GM18505 (cell line): ENCODE measurements around the gene CPT1B.
"Not testable (repeated sequence)": the region's sequence is repeated elsewhere in the genome, so short reads cannot be mapped to it uniquely, and the experiment has no call there.

ENCODE experiments used
- ATAC-seq: cut with Tn5 transposase; IDR thresholded peaks from one replicate; pipeline ENCODE4 v1.9.1; 2021; ENCODE audit not compliant: unreplicated experiment
- POLR2A ChIP-seq: IDR thresholded peaks from 4 replicates; pipeline ENCODE4 v1.6.1; 2011; ENCODE audit warnings: borderline replicate concordance; ENCODE audit not compliant: insufficient read depth, insufficient read length; ENCODE audit errors: extremely low read depth

Gene CPT1B

GRCh38 chr22:50547263-50547985 is 30.8 kb downstream of the CPT1B start:
- no peak for ATAC-seq
- TF ChIP-seq POLR2A = no peak

- no peak for TF ChIP-seq POLR2A
Observed at GRCh38 chr22:50546326-50547262, 31.6 kb downstream of the CPT1B start.

GRCh38 chr22:50545522-50546325 is 32.5 kb downstream of the CPT1B start, which contains the start of gene KLHDC7B:
TSS of gene KLHDC7B (plus strand) at chr22:50545899. CDS start at chr22:50546244, 345 bp downstream.
- TF ChIP-seq POLR2A = no peak
- no peak for ATAC-seq

More at GRCh38 chr22:50546326-50547262, 31.6 kb downstream of the CPT1B start:
- no peak for ATAC-seq

- no peak for TF ChIP-seq POLR2A
- no peak for ATAC-seq
Observed at GRCh38 chr22:50544746-50545253, 33.4 kb downstream of the CPT1B start.

GRCh38 chr22:50544078-50544745 is 34.0 kb downstream of the CPT1B start:
- TF ChIP-seq POLR2A = no peak
- no peak for ATAC-seq

DNA sequence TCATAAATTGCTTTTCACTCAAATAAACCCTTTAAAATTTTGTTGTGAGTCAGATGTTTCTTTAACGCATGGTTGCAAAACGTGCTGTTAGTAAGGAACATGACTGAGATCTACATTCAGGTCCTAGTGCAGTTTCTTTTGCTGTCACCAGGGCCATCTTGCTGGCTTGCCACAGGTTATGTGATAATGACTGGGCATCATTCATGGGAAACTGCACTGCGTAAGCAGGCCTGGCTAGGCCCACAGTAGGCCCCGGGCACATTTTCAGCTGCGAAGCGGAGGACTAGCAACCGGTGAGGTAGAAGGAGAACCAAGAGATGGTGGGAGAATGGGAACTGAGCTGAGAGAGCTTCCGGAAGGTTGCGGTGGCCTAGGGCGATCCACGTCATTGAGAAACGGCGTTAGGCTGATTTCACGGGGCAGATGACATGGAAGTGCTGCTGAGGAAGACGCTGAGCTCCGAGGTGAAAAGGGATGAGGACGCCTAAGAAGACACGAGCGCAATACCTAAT is 35.8 kb downstream of the CPT1B start:
- no peak for ATAC-seq
- peak; percentile 62 for TF ChIP-seq POLR2A

- not testable (repeated sequence) for ATAC-seq
- TF ChIP-seq POLR2A = peak; percentile 28
Observed at GRCh38 chr22:50541667-50542026, 36.6 kb downstream of the CPT1B start.

- TF ChIP-seq POLR2A = no peak
- ATAC-seq = no peak
Observed at GRCh38 chr22:50540381-50540780, 37.8 kb downstream of the CPT1B start.

GRCh38 chr22:50537765-50538164 is 40.5 kb downstream of the CPT1B start:
- no peak for ATAC-seq
- TF ChIP-seq POLR2A = no peak

DNA sequence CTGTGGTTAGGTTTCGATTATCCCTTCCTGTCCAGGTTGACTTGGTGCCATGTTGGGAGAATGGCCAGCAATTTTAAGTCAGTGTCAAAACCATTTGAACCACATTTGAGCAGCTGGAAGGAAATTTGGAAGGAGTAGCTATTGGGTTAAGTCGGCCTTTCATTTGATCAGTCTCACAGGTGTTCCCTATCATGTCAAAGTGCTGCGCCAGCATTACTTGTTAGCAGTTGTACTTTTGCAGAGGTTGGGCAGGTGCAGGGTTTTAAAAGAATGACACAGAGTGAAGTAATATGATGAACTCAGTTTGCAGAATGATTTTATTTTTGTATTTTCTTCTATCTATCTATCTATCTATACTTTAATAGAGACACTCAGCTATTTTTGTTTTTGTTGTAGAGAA is 42.0 kb downstream of the CPT1B start:
- no peak for TF ChIP-seq POLR2A
- ATAC-seq = no peak

DNA sequence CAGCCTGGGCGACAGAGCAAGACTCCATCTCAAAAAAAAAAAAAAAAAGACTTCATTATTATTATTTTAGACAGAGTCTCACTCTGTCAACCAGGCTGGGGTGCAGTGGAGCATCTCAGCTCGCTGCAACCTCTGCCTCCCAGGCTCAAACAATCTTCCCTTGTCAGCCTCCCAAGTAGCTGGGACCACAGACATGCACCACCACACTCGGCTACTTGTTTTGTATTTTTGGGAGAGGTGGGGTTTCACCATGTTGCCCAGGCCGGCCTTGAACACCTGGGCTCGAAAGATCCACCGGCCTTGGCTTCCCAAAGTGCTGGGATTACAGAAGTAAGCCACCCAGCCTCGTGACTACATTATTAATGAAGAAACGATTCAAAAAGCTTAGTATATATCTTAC is 43.1 kb downstream of the CPT1B start:
- no peak for ATAC-seq
- TF ChIP-seq POLR2A = no peak
